Islet precursor cell (in vitro differentiated cells): Measurements from ENCODE around the gene MIPOL1.
"Not testable (repeated sequence)": the region's sequence is repeated elsewhere in the genome, so short reads cannot be mapped to it uniquely, and the experiment has no call there.

Experiments used
- DNase-seq: peaks from one replicate; pipeline ENCODE4 v3.0.0-alpha.2; 2018

Gene MIPOL1

DNA sequence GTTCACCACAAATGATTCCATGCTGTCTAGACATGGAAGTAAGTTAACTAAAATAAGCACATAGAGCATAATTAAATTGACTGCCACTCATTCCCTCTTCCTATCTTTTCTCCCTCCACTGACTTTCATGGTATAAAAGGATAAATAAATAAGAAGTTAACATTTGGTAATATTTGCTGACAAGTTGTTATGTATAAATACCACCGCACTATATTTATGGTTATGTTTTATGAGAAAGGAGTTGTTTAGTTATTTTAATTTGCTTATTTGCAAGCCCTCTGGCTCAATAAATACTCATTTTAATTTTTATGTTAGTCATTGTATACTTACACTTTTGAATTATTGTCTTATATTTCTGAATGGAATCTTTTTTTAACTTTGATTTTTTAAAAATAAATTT is 113.5 kb downstream of the MIPOL1 start:
- no peak for DNase-seq

GRCh38 chr14:37318938-37319337 is 121.2 kb downstream of the MIPOL1 start:
- DNase-seq, result no peak

- DNase-seq, result no peak
These were observed 122.4 kb downstream of the MIPOL1 start for GRCh38 chr14:37320106-37320505.

GRCh38 chr14:37325332-37325731 is 127.6 kb downstream of the MIPOL1 start:
- DNase-seq, result no peak

DNA sequence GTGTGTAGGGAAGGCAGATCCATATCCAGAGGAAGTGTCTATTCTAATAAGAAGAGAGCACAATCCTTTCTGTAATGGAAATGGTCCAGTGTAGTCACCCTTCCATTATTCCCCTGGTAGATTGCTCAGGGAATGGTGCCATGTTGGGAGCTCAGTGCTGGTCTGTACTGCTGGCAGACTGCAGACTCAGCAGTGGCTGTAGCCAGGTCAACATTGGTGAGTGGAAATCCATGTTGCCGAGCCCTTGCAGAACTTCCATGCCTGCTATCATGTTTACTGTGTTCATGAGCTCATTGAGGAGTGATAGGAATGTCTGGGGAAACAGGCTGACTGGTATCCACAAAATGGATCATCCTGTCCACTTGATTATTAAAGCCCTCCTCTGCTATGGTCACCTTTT is 128.7 kb downstream of the MIPOL1 start:
- no peak for DNase-seq

GRCh38 chr14:37327933-37328332 is 130.2 kb downstream of the MIPOL1 start:
- DNase-seq, result not testable (repeated sequence)

- no peak for DNase-seq
These were observed 130.9 kb downstream of the MIPOL1 start for GRCh38 chr14:37328673-37329072.

DNA sequence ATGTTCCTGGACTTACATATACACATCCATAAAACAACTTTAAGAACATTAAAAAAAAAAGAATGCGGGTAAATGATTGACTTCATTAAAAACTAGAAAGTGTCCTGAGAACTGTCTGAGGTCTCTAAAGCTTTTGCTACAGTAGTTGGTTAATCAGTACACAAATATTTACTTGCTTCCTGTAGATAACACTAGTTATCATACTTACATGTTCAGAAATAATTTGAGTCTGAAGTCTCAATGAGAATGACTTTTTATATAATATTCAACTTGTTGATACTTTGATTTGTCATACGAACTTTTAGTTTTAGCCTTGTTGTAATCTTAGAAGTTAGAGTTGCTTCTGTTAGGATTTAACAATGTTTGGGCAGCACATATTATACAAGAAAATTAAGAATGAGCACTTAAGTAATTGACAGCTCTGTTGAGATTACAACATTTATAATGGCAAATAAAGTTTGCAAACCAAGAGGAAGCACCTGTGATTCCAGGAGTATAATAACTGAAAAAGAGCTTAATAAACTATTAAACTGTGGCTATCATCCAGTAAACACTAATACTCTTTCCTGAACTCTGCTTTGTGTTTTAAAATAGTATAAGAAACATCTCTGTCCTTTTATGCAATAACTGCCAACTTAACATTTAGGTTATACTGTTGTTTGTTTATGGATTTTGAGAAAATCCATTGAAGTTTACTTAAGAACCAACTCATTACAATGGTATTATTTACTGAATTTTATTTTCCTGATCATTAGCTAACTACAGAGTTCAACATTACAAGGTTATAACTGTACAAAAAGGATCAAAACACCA is 131.7 kb downstream of the MIPOL1 start:
- no peak for DNase-seq

GRCh38 chr14:37330910-37331309 is 133.2 kb downstream of the MIPOL1 start:
- no peak for DNase-seq

DNA sequence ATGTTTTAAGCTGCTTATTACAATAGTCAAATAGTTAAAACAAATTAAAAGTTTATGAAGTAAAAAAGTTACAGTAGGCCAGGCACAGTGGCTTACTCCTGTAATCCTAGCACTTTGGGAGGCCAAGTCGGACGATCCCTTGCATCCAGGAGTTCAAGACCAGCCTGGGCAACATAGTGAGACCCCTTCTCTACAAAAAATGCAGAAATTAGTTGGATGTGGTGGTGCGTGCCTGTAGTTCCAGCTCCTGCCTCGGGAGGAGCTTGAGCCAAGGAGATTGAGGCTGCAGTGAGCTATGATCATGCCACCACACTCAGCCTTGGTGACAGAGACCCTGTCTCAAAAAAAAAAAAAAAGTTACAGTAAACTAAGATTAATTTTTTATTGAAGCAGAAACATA is 142.6 kb downstream of the MIPOL1 start:
- DNase-seq, result no peak

DNA sequence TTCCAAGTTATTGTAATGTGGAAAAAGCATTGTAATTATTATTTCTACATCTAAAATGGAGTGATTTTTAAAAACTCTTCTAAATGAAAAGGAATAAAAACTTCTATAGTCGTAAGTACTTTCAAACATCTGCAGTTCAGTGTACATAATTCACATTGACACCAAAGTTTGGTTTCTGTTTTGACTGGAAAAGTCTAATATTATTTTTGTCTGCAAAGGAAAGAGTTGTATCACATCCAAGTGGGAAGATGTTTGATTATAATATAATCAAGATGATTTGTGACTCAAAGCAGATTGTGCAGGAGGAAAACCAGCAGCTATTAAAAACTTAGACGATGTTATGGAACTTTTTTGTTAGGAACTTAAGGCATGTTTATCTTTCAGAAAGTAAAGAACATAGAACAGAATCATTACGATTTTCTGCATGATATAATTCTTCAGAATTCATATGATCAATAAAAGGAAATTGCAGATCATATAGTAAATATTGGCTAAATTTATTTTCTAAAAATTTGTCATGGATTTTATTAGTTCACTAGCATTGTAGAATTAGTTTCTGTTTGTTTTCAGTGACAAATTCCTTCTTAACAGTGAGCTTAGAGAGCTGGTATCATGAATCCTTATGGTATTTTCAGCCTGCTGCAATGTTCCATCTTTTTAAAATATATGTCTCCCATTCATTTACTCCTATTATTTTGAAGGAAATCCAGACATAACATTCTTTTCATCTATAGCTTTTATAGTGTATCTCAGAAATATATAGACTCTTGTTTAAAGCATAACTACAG is 145.8 kb downstream of the MIPOL1 start:
- DNase-seq, result no peak

DNA sequence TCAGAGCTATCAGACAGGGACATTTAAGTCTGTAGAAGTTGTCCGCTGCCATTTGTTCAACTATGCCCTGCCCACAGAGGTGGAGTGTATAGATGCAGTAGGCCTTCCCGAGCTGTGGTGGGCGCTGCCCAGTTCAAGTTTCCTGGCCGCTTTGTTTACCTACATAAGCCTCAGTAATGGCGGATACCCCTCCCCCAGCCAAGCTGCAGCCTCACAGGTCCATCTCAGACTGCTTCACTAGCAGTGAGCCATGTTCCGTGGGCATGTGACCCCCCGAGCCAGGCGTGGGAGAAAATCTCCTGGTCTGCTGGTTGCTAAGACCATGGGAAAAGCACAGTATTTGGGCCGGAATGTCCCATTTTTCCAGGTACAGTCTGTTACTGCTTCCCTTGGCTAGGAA is 165.9 kb downstream of the MIPOL1 start:
- no peak for DNase-seq

DNA sequence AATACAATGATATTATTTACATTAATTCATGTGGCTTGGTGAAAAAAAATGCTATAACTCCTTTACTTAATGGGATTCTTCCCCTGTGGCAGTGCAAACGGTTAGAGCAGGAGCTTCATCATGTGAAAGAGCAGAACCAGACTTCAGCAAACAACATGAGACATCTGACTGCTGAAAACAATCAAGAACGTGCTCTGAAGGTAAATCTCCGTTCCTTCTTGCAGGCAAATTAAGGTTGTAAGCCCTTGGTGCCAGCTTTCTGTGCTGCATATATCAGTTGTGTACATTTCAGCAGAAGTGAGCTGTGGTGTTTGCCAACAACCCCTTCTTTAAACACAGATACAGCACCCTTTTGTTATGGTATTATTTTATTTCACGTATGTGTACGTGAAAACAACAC is 171.7 kb downstream of the MIPOL1 start:
- DNase-seq, result no peak

DNA sequence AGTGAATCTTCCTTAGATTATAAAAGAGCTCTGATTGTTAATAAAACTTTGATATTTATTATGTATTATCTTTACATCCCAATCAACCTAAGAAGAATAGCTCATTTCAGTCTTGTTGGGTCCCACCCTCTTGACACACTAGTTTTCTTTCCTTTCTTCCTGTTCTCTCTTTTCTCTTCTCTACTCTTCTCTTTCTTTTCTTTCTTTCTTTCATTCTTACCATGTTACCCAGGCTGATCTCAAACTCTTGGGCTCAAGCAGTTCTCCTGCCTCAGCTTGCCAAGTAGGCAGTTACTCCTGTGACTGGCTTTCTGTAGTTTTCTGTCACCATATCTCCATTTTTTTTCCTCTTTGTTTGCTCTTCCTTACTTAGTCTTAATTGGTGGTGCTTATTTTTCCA is 177.8 kb downstream of the MIPOL1 start:
- no peak for DNase-seq

DNA sequence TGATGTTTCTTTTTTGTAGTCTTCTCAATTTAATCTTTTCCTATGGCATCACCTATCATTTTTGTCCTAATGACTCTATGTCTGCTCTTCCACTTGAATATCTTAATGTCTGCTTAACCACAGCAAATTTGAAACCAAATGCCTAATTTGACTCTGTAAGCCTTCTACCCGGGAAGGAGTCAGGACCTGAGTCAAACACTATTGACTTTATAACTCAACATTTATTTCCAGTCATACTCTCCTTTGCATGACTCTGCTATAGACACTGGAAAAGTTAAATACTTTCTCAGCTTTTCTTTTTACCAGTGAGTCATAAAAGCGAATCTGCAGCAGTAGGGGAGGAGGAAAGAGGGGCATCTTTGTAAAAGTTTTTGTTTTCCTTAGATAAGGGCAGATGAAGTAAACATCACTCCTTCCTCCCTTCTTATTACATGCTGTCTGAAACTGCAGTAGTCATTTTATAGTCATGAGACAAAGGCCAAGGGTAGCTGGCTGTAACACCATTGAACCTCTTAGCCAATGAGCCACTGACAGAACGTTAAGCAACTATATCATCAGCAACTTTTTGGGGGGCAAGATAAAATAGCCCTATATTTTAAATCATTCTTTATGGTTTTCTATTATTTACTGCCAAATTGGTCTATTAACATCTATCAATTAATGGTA is 179.3 kb downstream of the MIPOL1 start:
- no peak for DNase-seq

GRCh38 chr14:37384870-37385596 is 187.3 kb downstream of the MIPOL1 start:
- DNase-seq, result no peak

DNA sequence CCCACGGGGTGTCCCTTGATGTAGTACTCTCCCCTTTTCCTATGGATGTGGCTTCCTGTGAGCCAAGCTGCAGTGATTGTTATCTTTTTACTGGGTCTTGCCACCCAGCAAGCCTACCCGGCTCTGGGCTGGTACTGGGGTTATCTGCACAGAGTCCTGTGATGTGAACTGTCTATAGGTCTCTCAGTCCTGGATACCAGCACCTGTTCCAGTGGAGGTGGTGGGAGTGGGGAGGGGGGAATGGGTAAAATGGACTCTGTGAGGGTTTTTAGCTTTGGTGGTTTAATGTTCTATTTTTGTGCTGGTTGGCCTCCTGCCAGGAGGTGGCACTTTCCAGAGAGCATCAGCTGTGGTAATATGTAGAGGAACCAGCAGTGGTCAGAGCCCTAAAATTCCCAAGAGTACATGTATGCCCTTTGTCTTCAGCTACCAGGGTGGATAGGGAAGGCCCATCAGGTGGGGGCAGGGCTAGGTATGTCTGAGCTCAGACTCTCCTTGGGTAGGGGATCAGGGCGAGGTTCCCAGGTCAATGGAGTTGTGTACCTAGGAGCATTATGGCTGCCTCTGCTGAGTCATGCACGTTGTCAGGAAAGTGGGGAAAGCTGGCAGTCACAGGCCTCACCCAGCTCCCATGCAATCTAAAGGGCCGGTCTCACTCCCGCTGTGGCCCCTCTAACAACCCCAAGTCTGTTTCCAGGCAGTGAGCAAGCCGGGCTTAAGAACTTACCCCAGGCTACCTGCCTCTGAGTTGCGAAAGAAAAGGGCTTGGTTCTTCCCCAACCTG is 199.6 kb downstream of the MIPOL1 start:
- not testable (repeated sequence) for DNase-seq

DNA sequence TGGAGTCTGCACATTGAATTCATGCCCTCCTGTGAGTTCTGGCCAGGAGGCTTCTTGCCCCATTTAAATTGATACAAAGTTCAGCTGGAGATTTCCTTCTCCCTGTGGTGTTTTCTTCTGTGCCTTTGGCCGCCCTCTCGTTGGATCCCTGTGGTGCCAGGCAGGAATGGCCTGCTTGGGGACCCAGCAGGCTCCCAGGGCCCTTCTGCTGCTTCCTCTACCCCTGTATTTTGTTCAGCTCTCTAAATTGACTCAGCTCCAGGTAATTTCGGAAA is 200.1 kb downstream of the MIPOL1 start:
- no peak for DNase-seq

- DNase-seq, result no peak
These were observed 201.8 kb downstream of the MIPOL1 start for GRCh38 chr14:37399517-37399916.

DNA sequence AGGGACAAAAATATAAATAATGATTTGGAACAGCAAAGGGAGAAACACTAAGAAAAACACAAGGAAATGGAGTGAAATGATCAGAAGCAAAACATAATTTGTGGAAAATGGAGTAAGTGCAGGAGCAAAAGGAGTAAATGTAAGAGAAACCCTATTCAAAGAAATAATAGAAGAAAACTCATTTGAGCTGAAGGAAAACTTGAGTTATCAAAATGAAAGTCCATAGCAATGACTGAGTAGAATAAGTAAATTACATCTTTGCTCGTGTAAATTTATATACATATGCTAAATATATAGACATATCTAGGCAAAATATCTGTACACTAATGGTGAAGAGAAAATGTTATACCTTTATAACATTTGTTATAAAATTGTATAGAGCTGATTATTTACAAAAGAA is 203.4 kb downstream of the MIPOL1 start:
- DNase-seq, result no peak

DNA sequence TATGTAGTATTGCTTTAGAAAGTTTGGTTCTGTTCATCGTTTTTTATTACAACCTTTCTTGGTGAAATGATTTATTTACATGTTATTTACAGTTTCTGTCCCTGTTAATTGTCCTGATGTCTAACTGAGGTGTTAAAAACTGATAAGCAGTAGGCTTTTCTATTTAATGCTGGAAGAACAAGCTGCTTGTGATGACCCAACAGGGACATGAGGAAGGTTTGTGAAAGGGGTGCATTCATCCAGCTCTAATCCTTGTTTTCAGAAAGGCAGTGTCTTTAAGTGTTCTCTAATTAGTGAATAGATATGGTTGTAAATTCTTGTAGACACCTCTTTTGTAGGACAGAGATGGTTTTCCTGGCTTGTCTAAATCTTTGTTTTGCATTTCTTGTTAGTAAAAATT is 205.9 kb downstream of the MIPOL1 start:
- DNase-seq, result no peak

GRCh38 chr14:37406095-37406494 is 208.4 kb downstream of the MIPOL1 start:
- DNase-seq, result no peak
